NCI-H2081 treated with DMSO at 0.1 percent for 48 hours (cell line): Measurements from ENCODE around the gene LSR.
"Not testable (repeated sequence)": the region's sequence is repeated elsewhere in the genome, so short reads cannot be mapped to it uniquely, and the experiment has no call there.

ENCODE experiments used
- DNase-seq: peaks from one replicate; lab custom pipeline; 2025; lab: John Stamatoyannopoulos, UW

LSR gene

GRCh38 chr19:35217649-35217990 lies 31.2 kb upstream of the LSR start:
- DNase-seq: no peak

- no peak for DNase-seq
Observed at GRCh38 chr19:35219008-35219407, 29.8 kb upstream of the LSR start.

GRCh38 chr19:35220315-35220921 lies 28.4 kb upstream of the LSR start:
- DNase-seq: no peak

GRCh38 chr19:35220973-35221590 lies 27.7 kb upstream of the LSR start:
- not testable (repeated sequence) for DNase-seq

- DNase-seq: no peak
Observed at GRCh38 chr19:35222373-35223015, 26.3 kb upstream of the LSR start.

- no peak for DNase-seq
Observed at GRCh38 chr19:35223084-35223790, 25.6 kb upstream of the LSR start.

GRCh38 chr19:35223862-35224505 lies 24.8 kb upstream of the LSR start:
- no peak for DNase-seq

GRCh38 chr19:35224681-35225571 lies 23.9 kb upstream of the LSR start:
- DNase-seq: no peak

- no peak for DNase-seq
Observed at GRCh38 chr19:35225951-35226350, 22.9 kb upstream of the LSR start.

GRCh38 chr19:35226748-35227147 lies 22.1 kb upstream of the LSR start:
- DNase-seq: no peak

- DNase-seq: no peak
Observed at GRCh38 chr19:35228177-35228930, 20.4 kb upstream of the LSR start, which contains the start of gene FAM187B. TSS of gene FAM187B (minus strand) at chr19:35228739. CDS start at chr19:35228680, 59 bp downstream.

- no peak for DNase-seq
Observed at GRCh38 chr19:35229601-35230000, 19.2 kb upstream of the LSR start.

- no peak for DNase-seq
Observed at GRCh38 chr19:35231956-35232645, 16.7 kb upstream of the LSR start.

- no peak for DNase-seq
Observed at GRCh38 chr19:35232912-35233311, 15.9 kb upstream of the LSR start.

- DNase-seq: no peak
Observed at GRCh38 chr19:35236638-35237400, 12.0 kb upstream of the LSR start.

GRCh38 chr19:35239597-35239996 lies 9.2 kb upstream of the LSR start:
- DNase-seq: not testable (repeated sequence)

- DNase-seq: no peak
Observed at GRCh38 chr19:35240327-35240726, 8.5 kb upstream of the LSR start.

- DNase-seq: no peak
Observed at GRCh38 chr19:35241417-35241816, 7.4 kb upstream of the LSR start.

- DNase-seq: no peak
Observed at GRCh38 chr19:35246466-35247092, 2.2 kb upstream of the LSR start.
